Nephron (organoid): ENCODE measurements around the gene NDUFC1.

Experiments used
- H3K27ac Mint-ChIP-seq, 3 experiments: 2 replicates each; pipeline ENCODE4 v1.8.0; 2020; ENCODE audit warnings: mixed read lengths in 3 of 3, mild to moderate bottlenecking in 2 of 3, moderate library complexity in 1 of 3
- H3K27me3 Mint-ChIP-seq: 2 replicates; pipeline ENCODE4 v1.8.0; 2021; ENCODE audit warnings: low read depth, mild to moderate bottlenecking, moderate library complexity, mixed read lengths
- H3K36me3 Mint-ChIP-seq: 2 replicates; pipeline ENCODE4 v1.8.0; 2020; ENCODE audit warnings: low read depth, mixed read lengths
- H3K4me1 Mint-ChIP-seq: 2 replicates; pipeline ENCODE4 v1.8.0; 2020; ENCODE audit warnings: mixed read lengths
- H3K4me3 Mint-ChIP-seq, 3 experiments: 2 replicates each; pipeline ENCODE4 v1.8.0; 2020; ENCODE audit warnings: mild to moderate bottlenecking in 3 of 3, mixed read lengths in 3 of 3, moderate library complexity in 2 of 3
- H3K9me3 Mint-ChIP-seq: 2 replicates; pipeline ENCODE4 v1.8.0; 2020; ENCODE audit warnings: mixed read lengths
- TF ChIP-seq, protein P1 (sequence below), 3 experiments: fragments of 200-600 bp; sonication (generic); IDR thresholded peaks; one replicate each; pipeline ENCODE4 v1.5.0; 2021; ENCODE audit warnings: antibody characterized with exemption in 3 of 3; ENCODE audit not compliant: unreplicated experiment in 3 of 3

Gene NDUFC1

DNA sequence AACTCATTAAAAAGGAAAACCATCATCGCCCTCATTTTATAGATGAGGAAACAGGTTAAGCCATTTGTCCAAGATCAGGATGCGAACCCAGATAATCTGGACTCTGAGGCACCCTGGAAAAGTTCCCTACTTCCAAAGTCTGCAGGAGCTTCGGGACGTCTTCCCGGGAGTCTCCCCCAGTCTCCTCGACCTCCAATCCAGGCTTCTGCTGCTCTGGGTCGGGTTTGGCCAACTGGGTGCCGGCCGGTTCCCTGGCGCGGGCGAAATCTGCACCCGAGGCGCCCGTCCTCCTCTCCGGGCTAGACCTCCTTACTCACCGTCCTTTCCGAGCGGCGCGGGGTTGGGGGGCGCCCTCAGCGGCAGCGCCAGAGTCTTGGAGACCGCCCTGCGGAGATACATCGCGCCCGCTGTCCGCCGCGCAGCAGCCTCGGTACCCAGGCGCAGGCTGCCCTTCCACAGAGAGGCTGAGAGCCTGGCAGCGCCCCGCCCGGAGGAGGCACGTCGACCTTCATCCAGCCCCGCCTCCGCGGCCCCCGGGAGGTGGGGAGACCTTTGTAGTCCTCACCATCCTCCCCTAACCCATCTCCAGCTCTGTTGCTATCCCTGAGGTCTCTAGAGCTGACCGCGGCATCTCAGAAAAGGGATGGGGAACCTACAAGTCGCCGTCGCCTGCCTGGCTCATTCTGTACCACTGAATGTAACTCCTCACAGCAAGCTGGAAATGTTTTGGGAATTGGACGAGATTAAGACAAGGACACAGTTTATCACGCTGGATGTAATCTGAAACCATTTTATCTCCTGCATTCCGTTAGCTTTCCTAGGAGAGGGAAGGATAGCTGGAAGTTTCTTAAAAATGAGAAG lies 22.3 kb downstream of the NDUFC1 start, which contains the start of gene MGARP:
Gene MGARP, minus strand, starts transcription at position 466 of the 861 bp plus-strand sequence. Its CDS starts 67 bp downstream, at position 399.
- no peak within 1 kb of the TSS for H3K27ac Mint-ChIP-seq
- TF ChIP-seq, protein P1, sequence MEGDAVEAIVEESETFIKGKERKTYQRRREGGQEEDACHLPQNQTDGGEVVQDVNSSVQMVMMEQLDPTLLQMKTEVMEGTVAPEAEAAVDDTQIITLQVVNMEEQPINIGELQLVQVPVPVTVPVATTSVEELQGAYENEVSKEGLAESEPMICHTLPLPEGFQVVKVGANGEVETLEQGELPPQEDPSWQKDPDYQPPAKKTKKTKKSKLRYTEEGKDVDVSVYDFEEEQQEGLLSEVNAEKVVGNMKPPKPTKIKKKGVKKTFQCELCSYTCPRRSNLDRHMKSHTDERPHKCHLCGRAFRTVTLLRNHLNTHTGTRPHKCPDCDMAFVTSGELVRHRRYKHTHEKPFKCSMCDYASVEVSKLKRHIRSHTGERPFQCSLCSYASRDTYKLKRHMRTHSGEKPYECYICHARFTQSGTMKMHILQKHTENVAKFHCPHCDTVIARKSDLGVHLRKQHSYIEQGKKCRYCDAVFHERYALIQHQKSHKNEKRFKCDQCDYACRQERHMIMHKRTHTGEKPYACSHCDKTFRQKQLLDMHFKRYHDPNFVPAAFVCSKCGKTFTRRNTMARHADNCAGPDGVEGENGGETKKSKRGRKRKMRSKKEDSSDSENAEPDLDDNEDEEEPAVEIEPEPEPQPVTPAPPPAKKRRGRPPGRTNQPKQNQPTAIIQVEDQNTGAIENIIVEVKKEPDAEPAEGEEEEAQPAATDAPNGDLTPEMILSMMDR (IDR thresholded peaks at IDR 0.05; ENCODE audit: unreplicated experiment in 3 of 3): no peak
- H3K4me1 Mint-ChIP-seq: peaks cover 12% of the 10 kb centered on the region
- no peaks in the 10 kb centered on the region for H3K9me3 Mint-ChIP-seq
- H3K27me3 Mint-ChIP-seq: peaks cover 58% of the 10 kb centered on the region
- peaks cover 5% of the 10 kb centered on the region for H3K36me3 Mint-ChIP-seq
- H3K4me3 Mint-ChIP-seq: peak within 1 kb of the TSS; percentile 72 to 80 (median 77)

DNA sequence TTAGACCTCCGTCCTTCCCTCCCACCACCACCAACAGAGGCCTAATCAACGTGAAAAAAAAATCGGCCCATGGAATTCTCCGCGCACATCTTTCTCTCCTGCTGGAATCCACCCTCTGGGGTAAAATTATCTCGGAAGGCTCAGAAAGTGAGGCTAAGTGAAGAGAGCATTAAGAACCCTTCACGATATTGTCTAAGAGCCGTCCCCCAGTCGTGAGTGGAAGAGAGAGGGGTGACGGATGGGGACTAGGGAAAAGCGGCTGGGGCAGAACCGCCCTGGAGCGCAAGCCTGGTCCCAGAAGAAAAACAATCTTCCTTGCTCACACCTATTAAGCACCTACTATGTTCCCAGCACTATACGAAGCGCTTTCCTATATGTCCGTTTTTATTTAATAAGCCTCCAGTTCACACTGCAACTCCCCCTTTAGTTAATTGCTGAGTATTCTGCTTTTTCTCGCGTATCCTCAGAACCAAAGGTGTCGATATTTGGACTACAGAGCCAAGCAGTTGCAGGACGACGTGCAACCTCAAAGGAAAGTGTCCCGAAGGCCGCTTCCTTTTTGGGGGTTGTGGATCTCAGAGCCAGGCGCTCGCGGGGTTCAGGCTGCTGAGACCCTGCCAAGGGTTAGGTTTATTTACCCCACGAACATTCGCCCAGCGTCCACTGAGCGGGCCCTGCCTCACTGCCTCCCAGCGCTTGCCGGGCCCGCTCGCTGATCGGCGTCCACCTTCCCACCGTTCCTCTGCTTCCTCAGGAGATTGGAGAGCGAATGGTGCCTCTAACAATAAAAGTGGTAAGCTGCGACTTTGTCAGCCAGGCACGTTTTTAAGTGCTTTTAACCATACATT lies 23.1 kb downstream of the NDUFC1 start:
- Mint-ChIP-seq H3K27me3 (peaks cover 58% of the 10 kb centered on the region), H3K36me3 (no peaks in the 10 kb centered on the region), H3K4me3 (peak overlapping the region; percentile 72 to 80 (median 77)), H3K27ac (no peak overlapping the region), H3K4me1 (peaks cover 12% of the 10 kb centered on the region), H3K9me3 (no peaks in the 10 kb centered on the region)
- TF ChIP-seq, protein P1 (IDR thresholded peaks at IDR 0.05; ENCODE audit: unreplicated experiment in 3 of 3): no peak

DNA sequence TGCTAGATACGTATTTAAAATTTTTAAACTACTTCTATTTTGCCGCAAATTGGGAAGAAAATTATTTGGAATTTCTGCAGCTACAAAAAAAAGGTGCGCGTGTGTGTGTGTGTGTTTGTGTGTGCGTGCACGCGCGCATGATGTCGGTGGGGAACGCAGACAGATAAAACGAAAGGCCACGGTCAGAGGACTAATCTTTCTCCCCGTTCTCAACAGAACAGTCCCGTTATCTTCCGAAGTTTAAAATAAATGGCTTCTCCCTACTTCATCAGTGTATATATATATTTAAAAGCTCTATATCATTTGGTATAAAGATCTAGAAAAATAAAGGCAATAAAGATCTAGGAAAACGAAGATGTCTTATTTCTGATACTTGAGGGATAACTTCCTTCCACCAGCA lies 23.8 kb downstream of the NDUFC1 start:
- Mint-ChIP-seq H3K36me3 (no peaks in the 10 kb centered on the region), H3K4me1 (peaks cover 12% of the 10 kb centered on the region), H3K27ac (no peak overlapping the region), H3K9me3 (no peaks in the 10 kb centered on the region), H3K27me3 (peaks cover 58% of the 10 kb centered on the region), H3K4me3 (peak overlapping the region; percentile 72 to 80 (median 77))
- TF ChIP-seq, protein P1 (IDR thresholded peaks at IDR 0.05; ENCODE audit: unreplicated experiment in 3 of 3): no peak

- TF ChIP-seq, protein P1 (IDR thresholded peaks at IDR 0.05; ENCODE audit: unreplicated experiment in 3 of 3): no peak
- H3K4me1 Mint-ChIP-seq: peaks cover 12% of the 10 kb centered on the region
- H3K36me3 Mint-ChIP-seq: no peaks in the 10 kb centered on the region
- peaks cover 40% of the 10 kb centered on the region for H3K27me3 Mint-ChIP-seq
- H3K27ac Mint-ChIP-seq: no peak overlapping the region
- no peak overlapping the region for H3K4me3 Mint-ChIP-seq
- no peaks in the 10 kb centered on the region for H3K9me3 Mint-ChIP-seq
These were observed 27.0 kb downstream of the NDUFC1 start for GRCh38 chr4:139275281-139275735.

GRCh38 chr4:139274790-139275189 lies 27.5 kb downstream of the NDUFC1 start:
- TF ChIP-seq, protein P1 (IDR thresholded peaks at IDR 0.05; ENCODE audit: unreplicated experiment in 3 of 3): no peak
- no peak overlapping the region for H3K4me3 Mint-ChIP-seq
- H3K4me1 Mint-ChIP-seq: peaks cover 12% of the 10 kb centered on the region
- peaks cover 34% of the 10 kb centered on the region for H3K27me3 Mint-ChIP-seq
- H3K27ac Mint-ChIP-seq: no peak overlapping the region
- no peaks in the 10 kb centered on the region for H3K9me3 Mint-ChIP-seq
- no peaks in the 10 kb centered on the region for H3K36me3 Mint-ChIP-seq
